Neural progenitor cell (in vitro differentiated cells): Measurements from ENCODE around the gene SAG. TPM values are rescaled to one million over a fixed set of nuclear protein-coding genes. Genes with fewer than 3 reads are reported as not detected.

Experiments used
- DNase-seq: peaks from one replicate; pipeline ENCODE4 v3.0.0-alpha.2; 2016; ENCODE audit warnings: low spot score
- H2AFZ ChIP-seq: fragments of 200-600 bp; sonication (generic); replicated peaks from 2 replicates; pipeline ENCODE4 v1.6.1; 2016; ENCODE audit warnings: antibody characterized with exemption
- H3F3A ChIP-seq: fragments of 200-600 bp; sonication (generic); 2 replicates; pipeline ENCODE4 v1.6.1; 2016; ENCODE audit warnings: antibody characterized with exemption, low read depth
- H3K27ac ChIP-seq: fragments of 200-600 bp; sonication (generic); 2 replicates; pipeline ENCODE4 v1.5.1; 2016; ENCODE audit warnings: mild to moderate bottlenecking
- H3K27me3 ChIP-seq: fragments of 200-600 bp; sonication (generic); 2 replicates; pipeline ENCODE4 v1.6.1; 2016; ENCODE audit warnings: mild to moderate bottlenecking, moderate library complexity
- H3K36me3 ChIP-seq: fragments of 200-600 bp; sonication (generic); 2 replicates; pipeline ENCODE4 v1.5.1; 2016
- H3K4me1 ChIP-seq: fragments of 200-600 bp; sonication (generic); 2 replicates; pipeline ENCODE4 v1.6.1; 2016; ENCODE audit warnings: mixed run types
- H3K4me2 ChIP-seq: fragments of 200-600 bp; sonication (generic); 2 replicates; pipeline ENCODE4 v1.6.1; 2016
- H3K4me3 ChIP-seq: fragments of 200-600 bp; sonication (generic); 2 replicates; pipeline ENCODE4 v1.5.1; 2016
- H3K79me2 ChIP-seq: fragments of 200-600 bp; sonication (generic); 2 replicates; pipeline ENCODE4 v1.6.1; 2016; ENCODE audit warnings: low read depth
- H3K9ac ChIP-seq: fragments of 200-600 bp; sonication (generic); 2 replicates; pipeline ENCODE4 v1.6.1; 2016
- H3K9me3 ChIP-seq: fragments of 200-600 bp; sonication (generic); 2 replicates; pipeline ENCODE4 v1.5.1; 2016; ENCODE audit warnings: low read depth
- H4K20me1 ChIP-seq: fragments of 200-600 bp; sonication (generic); 2 replicates; pipeline ENCODE4 v1.6.1; 2016; ENCODE audit warnings: low read depth
- H3K27ac Mint-ChIP-seq: 3 replicates; pipeline ENCODE4 v1.8.0; 2021; ENCODE audit warnings: mixed read lengths
- H3K27me3 Mint-ChIP-seq: 2 replicates; pipeline ENCODE4 v1.8.0; 2022; ENCODE audit warnings: low read depth, mild to moderate bottlenecking, inconsistent platforms, moderate library complexity, mixed read lengths; ENCODE audit not compliant: insufficient read depth
- H3K36me3 Mint-ChIP-seq: 3 replicates; pipeline ENCODE4 v1.8.0; 2021; ENCODE audit warnings: mixed read lengths
- H3K4me1 Mint-ChIP-seq: 3 replicates; pipeline ENCODE4 v1.8.0; 2021; ENCODE audit warnings: mixed read lengths
- H3K4me3 Mint-ChIP-seq: 3 replicates; pipeline ENCODE4 v1.8.0; 2021; ENCODE audit warnings: mild to moderate bottlenecking, moderate library complexity, mixed read lengths
- H3K9me3 Mint-ChIP-seq: 3 replicates; pipeline ENCODE4 v1.8.0; 2020; ENCODE audit warnings: mixed read lengths
- CTCF ChIP-seq: fragments of 200-600 bp; sonication (generic); IDR thresholded peaks from 2 replicates; pipeline ENCODE4 v1.5.1; 2017; ENCODE audit warnings: antibody characterized with exemption, mild to moderate bottlenecking
- EZH2 ChIP-seq: fragments of 200-600 bp; sonication (generic); IDR thresholded peaks from 2 replicates; pipeline ENCODE4 v1.6.1; 2017; ENCODE audit warnings: antibody characterized with exemption, mild to moderate bottlenecking, moderate library complexity
- EZH2phosphoT487 ChIP-seq: fragments of 200-600 bp; sonication (generic); IDR thresholded peaks from 2 replicates; pipeline ENCODE4 v1.6.1; 2017; ENCODE audit warnings: antibody characterized with exemption
- total RNA-seq: library from RNA; depleted of rRNA; stranded (reverse); fragments of >200 nt; gene quantifications from 2 replicates; pipeline ENCODE4 v1.2.3, GENCODE V29; 2015; ENCODE audit warnings: low replicate concordance

SAG gene
- total RNA-seq, 1 donor from 2014 or later = not detected

GRCh38 chr2:233385489-233386044, 78.0 kb downstream of the SAG start:
- H3K4me3 Mint-ChIP-seq = no peak overlapping the region

GRCh38 chr2:233386382-233387041, 78.9 kb downstream of the SAG start:
- DNase-seq = no peak
- Mint-ChIP-seq H3K4me1 (peaks cover 35% of the 10 kb centered on the region), H3K27me3 (peaks cover 5% of the 10 kb centered on the region), H3K27ac (no peak overlapping the region), H3K4me3 (no peak overlapping the region), H3K9me3 (no peaks in the 10 kb centered on the region), H3K36me3 (peaks cover 8% of the 10 kb centered on the region)
- Histone ChIP-seq H3K4me1 (peaks cover 16% of the 10 kb centered on the region), H3K4me2 (no peak overlapping the region), H3K36me3 (no peaks in the 10 kb centered on the region), H3K9ac (no peak overlapping the region), H4K20me1 (no peaks in the 10 kb centered on the region), H3K79me2 (no peaks in the 10 kb centered on the region), H3K27me3 (no peaks in the 10 kb centered on the region), H3F3A (no peaks in the 10 kb centered on the region), H3K27ac (no peak overlapping the region), H2AFZ (no peak overlapping the region), H3K9me3 (no peaks in the 10 kb centered on the region), H3K4me3 (no peak overlapping the region)
- TF ChIP-seq EZH2 (no peak), EZH2phosphoT487 (no peak), CTCF (no peak)

More at GRCh38 chr2:233385489-233386044, 78.0 kb downstream of the SAG start:
- Mint-ChIP-seq H3K36me3 (peaks cover 11% of the 10 kb centered on the region), H3K27me3 (peaks cover 5% of the 10 kb centered on the region), H3K9me3 (no peaks in the 10 kb centered on the region), H3K4me1 (peaks cover 35% of the 10 kb centered on the region), H3K27ac (peak overlapping the region; percentile 42)
- Histone ChIP-seq H2AFZ (no peak overlapping the region), H3K4me1 (peaks cover 16% of the 10 kb centered on the region), H3K9ac (no peak overlapping the region), H3F3A (no peaks in the 10 kb centered on the region), H4K20me1 (peaks cover 1% of the 10 kb centered on the region), H3K27ac (no peak overlapping the region), H3K4me3 (no peak overlapping the region), H3K79me2 (no peaks in the 10 kb centered on the region), H3K36me3 (no peaks in the 10 kb centered on the region), H3K4me2 (no peak overlapping the region), H3K27me3 (no peaks in the 10 kb centered on the region), H3K9me3 (no peaks in the 10 kb centered on the region)
- DNase-seq = no peak
- TF ChIP-seq EZH2 = no peak

GRCh38 chr2:233387225-233387624, 79.6 kb downstream of the SAG start:
- no peaks in the 10 kb centered on the region for H3F3A ChIP-seq
- no peak overlapping the region for H3K4me3 ChIP-seq
- no peak overlapping the region for H2AFZ ChIP-seq
- no peak overlapping the region for H3K27ac ChIP-seq
- no peak overlapping the region for H3K4me2 ChIP-seq
- H3K9ac ChIP-seq = no peak overlapping the region
- no peaks in the 10 kb centered on the region for H3K79me2 ChIP-seq
- no peak for DNase-seq
- Mint-ChIP-seq H3K27ac (no peak overlapping the region), H3K27me3 (peaks cover 5% of the 10 kb centered on the region), H3K4me1 (peaks cover 35% of the 10 kb centered on the region), H3K36me3 (peaks cover 7% of the 10 kb centered on the region), H3K4me3 (no peak overlapping the region), H3K9me3 (no peaks in the 10 kb centered on the region)
- H3K27me3 ChIP-seq = no peaks in the 10 kb centered on the region
- no peaks in the 10 kb centered on the region for H3K36me3 ChIP-seq
- H3K9me3 ChIP-seq = no peaks in the 10 kb centered on the region
- H4K20me1 ChIP-seq = no peaks in the 10 kb centered on the region
- H3K4me1 ChIP-seq = peaks cover 16% of the 10 kb centered on the region
- TF ChIP-seq EZH2 = no peak
- TF ChIP-seq CTCF = no peak
- TF ChIP-seq EZH2phosphoT487 = no peak
